Fibroblast of lung (primary cell): ENCODE results near the gene MAP1LC3A.

Experiments
- CTCF ChIP-seq, 2 donors: IDR thresholded peaks in 1 of 2; conservative IDR thresholded peaks in 1 of 2; 1 replicate in 1 of 2; 2 replicates in 1 of 2; pipeline ENCODE4 v1.5.1; 2011 to 2012; ENCODE audit warnings: low read length in 2 of 2, control low read depth in 1 of 2, inconsistent platforms in 1 of 2, low read depth in 1 of 2, mild to moderate bottlenecking in 1 of 2
- EZH2 ChIP-seq: IDR thresholded peaks from 2 replicates; pipeline ENCODE4 v1.5.1; 2012; ENCODE audit warnings: low read length, control low read depth, mild to moderate bottlenecking; ENCODE audit errors: missing control alignments

DNA sequence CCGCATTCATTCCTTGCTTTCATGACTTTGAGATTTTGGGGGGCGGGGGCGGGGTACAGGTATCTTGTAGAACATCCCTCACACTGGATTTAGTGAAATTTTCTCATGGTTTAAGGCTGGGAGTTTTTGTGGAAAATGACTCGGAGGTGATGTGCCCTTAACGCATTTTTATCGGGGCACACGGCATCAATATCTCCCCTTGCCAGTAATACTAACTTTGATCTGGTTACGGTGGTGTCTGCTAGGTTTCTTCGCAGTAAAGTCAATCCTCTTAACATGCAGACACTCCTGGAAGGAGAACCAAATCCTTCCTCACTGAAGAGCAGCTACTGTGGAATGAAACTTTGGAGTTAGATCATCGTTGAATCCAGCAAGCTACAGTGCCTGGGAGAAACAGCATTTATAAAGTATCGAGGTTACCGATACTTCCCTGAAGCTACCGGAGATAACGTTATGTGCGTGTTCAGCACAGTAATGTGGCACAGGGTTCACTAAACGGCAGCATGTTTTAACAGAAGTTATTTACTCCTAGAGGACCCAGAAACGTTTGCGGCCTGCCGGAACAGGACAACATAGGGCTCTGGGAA, 43.5 kb upstream of the MAP1LC3A start:
- no peak for TF ChIP-seq CTCF (conservative IDR thresholded peaks at IDR 0.05 in 1 of 2, IDR thresholded peaks at IDR 0.05 in 1 of 2; ENCODE audit: low read depth in 1 of 2, low read length in 2 of 2)
- no peak for TF ChIP-seq EZH2
